ENCODE data around the gene ABLIM3. TPM values are rescaled to one million over a fixed set of nuclear protein-coding genes. Genes with fewer than 3 reads are reported as not detected.

ABLIM3 gene
- total and polyA plus RNA-seq, 2 of the 13 experiments (the other 11 are each of a cell fraction or from before 2014, with no cell fraction given), result 0.53 to 6.3 TPM

DNA sequence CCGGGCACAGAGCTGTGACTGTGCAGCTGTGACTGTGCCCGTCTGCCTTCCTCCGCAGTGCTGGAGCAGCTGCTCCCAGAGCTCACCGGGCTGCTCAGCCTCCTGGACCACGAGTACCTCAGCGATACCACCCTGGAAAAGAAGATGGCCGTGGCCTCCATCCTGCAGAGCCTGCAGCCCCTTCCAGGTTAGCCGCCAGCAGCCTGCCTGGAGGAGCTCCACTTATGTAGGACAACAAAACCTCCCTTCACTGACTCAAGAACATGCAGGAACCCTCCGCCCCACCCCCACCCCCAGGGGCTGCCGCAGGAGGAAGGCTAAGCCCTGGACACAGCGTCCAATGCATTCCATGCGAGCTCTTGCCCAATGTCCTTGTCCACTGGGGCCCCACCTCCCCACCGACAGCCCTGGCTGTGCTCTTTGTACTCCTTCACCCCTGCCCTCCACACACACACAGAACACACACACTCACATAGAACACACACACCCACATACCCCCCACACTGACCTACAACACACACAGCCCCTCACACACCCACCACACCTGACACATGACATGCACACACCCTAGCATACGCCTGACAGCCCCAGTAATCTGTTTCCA is 158.3 kb downstream of the ABLIM3 start (continued):
- TF ChIP-seq MAFF (IDR thresholded peaks at IDR 0.05; ENCODE audit: low read depth, low read length), result no peak
- TF ChIP-seq SKI (IDR thresholded peaks at IDR 0.05; ENCODE audit: partially characterized antibody), result no peak
- no peak for TF ChIP-seq YY1 (IDR thresholded peaks at IDR 0.05; ENCODE audit: insufficient read depth, insufficient replicate concordance, low read depth, low read length)
- no peak for TF ChIP-seq ZNF468 (CRISPR knock-in tag; IDR thresholded peaks at IDR 0.05)
- TF ChIP-seq, protein P1, sequence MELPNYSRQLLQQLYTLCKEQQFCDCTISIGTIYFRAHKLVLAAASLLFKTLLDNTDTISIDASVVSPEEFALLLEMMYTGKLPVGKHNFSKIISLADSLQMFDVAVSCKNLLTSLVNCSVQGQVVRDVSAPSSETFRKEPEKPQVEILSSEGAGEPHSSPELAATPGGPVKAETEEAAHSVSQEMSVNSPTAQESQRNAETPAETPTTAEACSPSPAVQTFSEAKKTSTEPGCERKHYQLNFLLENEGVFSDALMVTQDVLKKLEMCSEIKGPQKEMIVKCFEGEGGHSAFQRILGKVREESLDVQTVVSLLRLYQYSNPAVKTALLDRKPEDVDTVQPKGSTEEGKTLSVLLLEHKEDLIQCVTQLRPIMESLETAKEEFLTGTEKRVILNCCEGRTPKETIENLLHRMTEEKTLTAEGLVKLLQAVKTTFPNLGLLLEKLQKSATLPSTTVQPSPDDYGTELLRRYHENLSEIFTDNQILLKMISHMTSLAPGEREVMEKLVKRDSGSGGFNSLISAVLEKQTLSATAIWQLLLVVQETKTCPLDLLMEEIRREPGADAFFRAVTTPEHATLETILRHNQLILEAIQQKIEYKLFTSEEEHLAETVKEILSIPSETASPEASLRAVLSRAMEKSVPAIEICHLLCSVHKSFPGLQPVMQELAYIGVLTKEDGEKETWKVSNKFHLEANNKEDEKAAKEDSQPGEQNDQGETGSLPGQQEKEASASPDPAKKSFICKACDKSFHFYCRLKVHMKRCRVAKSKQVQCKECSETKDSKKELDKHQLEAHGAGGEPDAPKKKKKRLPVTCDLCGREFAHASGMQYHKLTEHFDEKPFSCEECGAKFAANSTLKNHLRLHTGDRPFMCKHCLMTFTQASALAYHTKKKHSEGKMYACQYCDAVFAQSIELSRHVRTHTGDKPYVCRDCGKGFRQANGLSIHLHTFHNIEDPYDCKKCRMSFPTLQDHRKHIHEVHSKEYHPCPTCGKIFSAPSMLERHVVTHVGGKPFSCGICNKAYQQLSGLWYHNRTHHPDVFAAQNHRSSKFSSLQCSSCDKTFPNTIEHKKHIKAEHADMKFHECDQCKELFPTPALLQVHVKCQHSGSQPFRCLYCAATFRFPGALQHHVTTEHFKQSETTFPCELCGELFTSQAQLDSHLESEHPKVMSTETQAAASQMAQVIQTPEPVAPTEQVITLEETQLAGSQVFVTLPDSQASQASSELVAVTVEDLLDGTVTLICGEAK (IDR thresholded peaks at IDR 0.05), result no peak
- TF ChIP-seq, protein P1 (CRISPR knock-in tag; IDR thresholded peaks at IDR 0.05), result peak; percentile 7; the same call in 1 of the 2 replicates
- TF ChIP-seq ZNF615 (CRISPR knock-in tag; IDR thresholded peaks at IDR 0.05; ENCODE audit: borderline replicate concordance), result no peak
- TF ChIP-seq, protein P2, sequence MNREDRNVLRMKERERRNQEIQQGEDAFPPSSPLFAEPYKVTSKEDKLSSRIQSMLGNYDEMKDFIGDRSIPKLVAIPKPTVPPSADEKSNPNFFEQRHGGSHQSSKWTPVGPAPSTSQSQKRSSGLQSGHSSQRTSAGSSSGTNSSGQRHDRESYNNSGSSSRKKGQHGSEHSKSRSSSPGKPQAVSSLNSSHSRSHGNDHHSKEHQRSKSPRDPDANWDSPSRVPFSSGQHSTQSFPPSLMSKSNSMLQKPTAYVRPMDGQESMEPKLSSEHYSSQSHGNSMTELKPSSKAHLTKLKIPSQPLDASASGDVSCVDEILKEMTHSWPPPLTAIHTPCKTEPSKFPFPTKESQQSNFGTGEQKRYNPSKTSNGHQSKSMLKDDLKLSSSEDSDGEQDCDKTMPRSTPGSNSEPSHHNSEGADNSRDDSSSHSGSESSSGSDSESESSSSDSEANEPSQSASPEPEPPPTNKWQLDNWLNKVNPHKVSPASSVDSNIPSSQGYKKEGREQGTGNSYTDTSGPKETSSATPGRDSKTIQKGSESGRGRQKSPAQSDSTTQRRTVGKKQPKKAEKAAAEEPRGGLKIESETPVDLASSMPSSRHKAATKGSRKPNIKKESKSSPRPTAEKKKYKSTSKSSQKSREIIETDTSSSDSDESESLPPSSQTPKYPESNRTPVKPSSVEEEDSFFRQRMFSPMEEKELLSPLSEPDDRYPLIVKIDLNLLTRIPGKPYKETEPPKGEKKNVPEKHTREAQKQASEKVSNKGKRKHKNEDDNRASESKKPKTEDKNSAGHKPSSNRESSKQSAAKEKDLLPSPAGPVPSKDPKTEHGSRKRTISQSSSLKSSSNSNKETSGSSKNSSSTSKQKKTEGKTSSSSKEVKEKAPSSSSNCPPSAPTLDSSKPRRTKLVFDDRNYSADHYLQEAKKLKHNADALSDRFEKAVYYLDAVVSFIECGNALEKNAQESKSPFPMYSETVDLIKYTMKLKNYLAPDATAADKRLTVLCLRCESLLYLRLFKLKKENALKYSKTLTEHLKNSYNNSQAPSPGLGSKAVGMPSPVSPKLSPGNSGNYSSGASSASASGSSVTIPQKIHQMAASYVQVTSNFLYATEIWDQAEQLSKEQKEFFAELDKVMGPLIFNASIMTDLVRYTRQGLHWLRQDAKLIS (CRISPR knock-in tag; IDR thresholded peaks at IDR 0.05), result no peak
- TF ChIP-seq ZBTB42 (CRISPR knock-in tag; IDR thresholded peaks at IDR 0.05), result no peak
- no peak for TF ChIP-seq HES4 (CRISPR knock-in tag; IDR thresholded peaks at IDR 0.05; ENCODE audit: borderline replicate concordance)
- TF ChIP-seq, protein P3, sequence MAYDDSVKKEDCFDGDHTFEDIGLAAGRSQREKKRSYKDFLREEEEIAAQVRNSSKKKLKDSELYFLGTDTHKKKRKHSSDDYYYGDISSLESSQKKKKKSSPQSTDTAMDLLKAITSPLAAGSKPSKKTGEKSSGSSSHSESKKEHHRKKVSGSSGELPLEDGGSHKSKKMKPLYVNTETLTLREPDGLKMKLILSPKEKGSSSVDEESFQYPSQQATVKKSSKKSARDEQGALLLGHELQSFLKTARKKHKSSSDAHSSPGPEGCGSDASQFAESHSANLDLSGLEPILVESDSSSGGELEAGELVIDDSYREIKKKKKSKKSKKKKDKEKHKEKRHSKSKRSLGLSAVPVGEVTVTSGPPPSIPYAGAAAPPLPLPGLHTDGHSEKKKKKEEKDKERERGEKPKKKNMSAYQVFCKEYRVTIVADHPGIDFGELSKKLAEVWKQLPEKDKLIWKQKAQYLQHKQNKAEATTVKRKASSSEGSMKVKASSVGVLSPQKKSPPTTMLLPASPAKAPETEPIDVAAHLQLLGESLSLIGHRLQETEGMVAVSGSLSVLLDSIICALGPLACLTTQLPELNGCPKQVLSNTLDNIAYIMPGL (CRISPR knock-in tag; IDR thresholded peaks at IDR 0.05; ENCODE audit: borderline replicate concordance in 1 of 2, low read depth in 1 of 2), result 0 out of 4 replicates have a peak, but pooled peaks of 1 of the 2 experiments have one; percentile 18
